ENCODE data around the gene ACOX3.
"Not testable (repeated sequence)": the region's sequence is repeated elsewhere in the genome, so short reads cannot be mapped to it uniquely, and the experiment has no call there.

Gene ACOX3

GRCh38 chr4:8422786-8423185 is 17.7 kb downstream of the ACOX3 start:
- DNase-seq (ENCODE audit: low read depth) = no peak
- TF ChIP-seq, protein P1, sequence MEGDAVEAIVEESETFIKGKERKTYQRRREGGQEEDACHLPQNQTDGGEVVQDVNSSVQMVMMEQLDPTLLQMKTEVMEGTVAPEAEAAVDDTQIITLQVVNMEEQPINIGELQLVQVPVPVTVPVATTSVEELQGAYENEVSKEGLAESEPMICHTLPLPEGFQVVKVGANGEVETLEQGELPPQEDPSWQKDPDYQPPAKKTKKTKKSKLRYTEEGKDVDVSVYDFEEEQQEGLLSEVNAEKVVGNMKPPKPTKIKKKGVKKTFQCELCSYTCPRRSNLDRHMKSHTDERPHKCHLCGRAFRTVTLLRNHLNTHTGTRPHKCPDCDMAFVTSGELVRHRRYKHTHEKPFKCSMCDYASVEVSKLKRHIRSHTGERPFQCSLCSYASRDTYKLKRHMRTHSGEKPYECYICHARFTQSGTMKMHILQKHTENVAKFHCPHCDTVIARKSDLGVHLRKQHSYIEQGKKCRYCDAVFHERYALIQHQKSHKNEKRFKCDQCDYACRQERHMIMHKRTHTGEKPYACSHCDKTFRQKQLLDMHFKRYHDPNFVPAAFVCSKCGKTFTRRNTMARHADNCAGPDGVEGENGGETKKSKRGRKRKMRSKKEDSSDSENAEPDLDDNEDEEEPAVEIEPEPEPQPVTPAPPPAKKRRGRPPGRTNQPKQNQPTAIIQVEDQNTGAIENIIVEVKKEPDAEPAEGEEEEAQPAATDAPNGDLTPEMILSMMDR (IDR thresholded peaks at IDR 0.05; ENCODE audit: insufficient read depth, low read depth, low read length, missing control alignments) = no peak
- H3K4me3 ChIP-seq (ENCODE audit: low read length) = no peak overlapping the region

DNA sequence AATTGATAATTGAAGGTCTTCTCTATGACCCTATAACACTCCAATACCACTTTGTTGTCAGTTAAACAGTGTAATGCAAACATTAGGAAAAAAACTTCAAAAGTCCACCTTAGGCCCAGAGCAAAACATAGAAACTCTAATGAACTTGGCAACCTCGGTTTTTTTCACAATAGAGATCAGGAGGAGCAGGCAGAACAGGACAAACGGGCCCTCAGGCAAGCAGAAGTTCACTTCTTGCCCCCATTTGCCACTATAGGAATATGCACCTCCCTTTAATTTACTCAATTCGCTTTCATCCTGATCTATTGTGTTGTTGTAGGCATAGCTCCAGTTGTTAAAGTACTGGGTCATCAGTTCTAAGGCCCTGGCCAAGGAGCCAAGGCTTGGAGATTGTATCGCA is 18.2 kb downstream of the ACOX3 start:
- no peak overlapping the region for H3K4me3 ChIP-seq (ENCODE audit: low read length)
- DNase-seq (ENCODE audit: low read depth) = peak; percentile 79
- TF ChIP-seq, protein P1 (IDR thresholded peaks at IDR 0.05; ENCODE audit: insufficient read depth, low read depth, low read length, missing control alignments) = no peak

DNA sequence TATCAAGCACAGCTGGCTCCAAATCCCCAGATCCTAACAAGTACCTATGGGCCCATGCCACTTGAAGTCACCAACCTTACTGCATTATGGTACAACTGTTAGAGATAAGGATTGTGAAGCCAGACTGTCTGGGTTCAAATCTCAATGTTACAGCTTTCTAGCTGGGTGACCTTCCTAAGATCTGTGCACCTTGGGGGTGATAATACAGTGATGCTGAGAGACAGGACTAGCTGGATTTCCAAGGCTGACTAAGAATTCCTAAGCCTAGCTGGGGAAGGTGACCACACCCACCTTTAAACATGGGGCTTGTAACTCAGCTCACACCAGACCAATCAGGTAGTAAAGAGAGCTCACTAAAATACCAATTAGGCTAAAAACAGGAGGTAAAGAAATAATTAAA is 20.4 kb downstream of the ACOX3 start:
- not testable (repeated sequence) for H3K4me3 ChIP-seq (ENCODE audit: low read length)

GRCh38 chr4:8419222-8420041 is 21.1 kb downstream of the ACOX3 start:
- no peak for DNase-seq (ENCODE audit: low read depth)
- H3K4me3 ChIP-seq (ENCODE audit: low read length) = no peak overlapping the region
- TF ChIP-seq, protein P1 (IDR thresholded peaks at IDR 0.05; ENCODE audit: insufficient read depth, low read depth, low read length, missing control alignments) = no peak

More for the DNA sequence above, 20.4 kb downstream of the ACOX3 start:
- peak; percentile 63 for DNase-seq (ENCODE audit: low read depth)

DNA sequence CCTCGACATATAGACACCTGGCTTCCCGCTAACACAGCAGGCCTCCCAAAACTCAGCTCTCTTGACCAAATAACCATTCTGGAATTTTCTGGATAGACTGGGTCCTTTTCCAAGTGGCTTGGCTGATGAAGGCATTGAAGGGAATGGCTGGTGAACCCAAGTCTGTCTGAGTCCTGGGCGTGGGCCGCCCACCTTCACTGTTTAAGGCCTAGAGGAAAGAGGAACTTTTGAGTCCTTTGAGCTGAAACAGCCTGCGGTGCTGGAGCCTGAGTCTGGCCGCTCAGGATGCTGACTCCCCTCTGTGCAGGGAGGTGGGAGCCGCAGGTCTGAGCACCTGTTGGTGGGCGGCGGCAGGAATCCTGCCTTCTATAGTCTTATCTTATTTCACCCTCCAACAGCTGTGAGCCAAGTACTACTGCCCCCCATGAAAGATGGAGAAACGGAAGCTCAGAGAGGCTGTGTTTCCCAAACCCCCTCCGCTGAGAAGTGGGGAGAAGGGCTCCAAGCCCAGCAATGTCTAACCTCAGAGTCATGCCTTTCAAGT is 23.4 kb downstream of the ACOX3 start:
- TF ChIP-seq, protein P1 (IDR thresholded peaks at IDR 0.05; ENCODE audit: insufficient read depth, low read depth, low read length, missing control alignments) = no peak
- no peak overlapping the region for H3K4me3 ChIP-seq (ENCODE audit: low read length)
- no peak for DNase-seq (ENCODE audit: low read depth)

DNA sequence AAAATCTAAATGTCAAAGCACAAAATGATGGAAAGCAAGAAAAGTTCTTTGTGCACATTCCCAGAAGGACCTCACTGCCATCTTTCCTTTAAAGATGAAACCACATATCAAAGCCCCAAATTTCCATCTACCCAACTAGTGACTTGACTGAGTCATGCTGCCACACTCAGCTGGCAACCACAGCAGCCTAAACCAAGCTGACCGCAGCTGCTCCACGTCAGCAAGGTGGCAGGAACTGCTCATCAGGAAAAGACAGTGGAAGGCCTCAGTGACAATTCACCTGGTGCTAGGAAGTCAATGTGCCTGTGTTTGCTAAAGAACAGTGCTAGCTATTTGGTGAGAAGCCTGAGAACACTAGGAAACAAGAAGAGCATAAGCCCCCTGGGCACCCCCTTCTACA is 26.1 kb downstream of the ACOX3 start:
- TF ChIP-seq, protein P1 (IDR thresholded peaks at IDR 0.05; ENCODE audit: insufficient read depth, low read depth, low read length, missing control alignments) = no peak
- DNase-seq (ENCODE audit: low read depth) = no peak
- H3K4me3 ChIP-seq (ENCODE audit: low read length) = no peak overlapping the region

GRCh38 chr4:8412288-8412687 is 28.2 kb downstream of the ACOX3 start:
- TF ChIP-seq, protein P1 (IDR thresholded peaks at IDR 0.05; ENCODE audit: insufficient read depth, low read depth, low read length, missing control alignments) = no peak
- no peak for DNase-seq (ENCODE audit: low read depth)
- H3K4me3 ChIP-seq (ENCODE audit: low read length) = no peak overlapping the region
